Effector memory CD8-positive, alpha-beta T cell (primary cell): ENCODE results near the gene COL20A1.
A peak's percentile ranks its signal among the peaks of the same experiment; 100 is the strongest.

Experiments
- ATAC-seq: fragments of 150-1000 bp; cut with Tn5 transposase; replicated peaks from 2 replicates; pipeline ENCODE4 v1.10.0; 2021; ENCODE audit warnings: mild to moderate bottlenecking, moderate library complexity
- DNase-seq, 3 experiments: peaks; one replicate each; pipeline ENCODE4 v3.0.0; 2021
- H3K27ac Mint-ChIP-seq, 2 donors: one replicate each; pipeline ENCODE4 v1.8.0; 2022; ENCODE audit warnings: mild to moderate bottlenecking in 2 of 2, mixed read lengths in 2 of 2, moderate library complexity in 2 of 2
- H3K27me3 Mint-ChIP-seq, 2 donors: one replicate each; pipeline ENCODE4 v1.8.0; 2022; ENCODE audit warnings: mixed read lengths in 2 of 2
- H3K36me3 Mint-ChIP-seq: one replicate; pipeline ENCODE4 v1.8.0; 2022; ENCODE audit warnings: mild to moderate bottlenecking, moderate library complexity, mixed read lengths; ENCODE audit not compliant: insufficient read depth
- H3K4me1 Mint-ChIP-seq, 2 donors: one replicate each; pipeline ENCODE4 v1.8.0; 2022; ENCODE audit warnings: low read depth in 2 of 2, mixed read lengths in 2 of 2
- H3K4me3 Mint-ChIP-seq, 2 donors: one replicate each; pipeline ENCODE4 v1.8.0; 2022; ENCODE audit warnings: mild to moderate bottlenecking in 2 of 2, mixed read lengths in 2 of 2, moderate library complexity in 2 of 2
- H3K9me3 Mint-ChIP-seq, 2 donors: one replicate each; pipeline ENCODE4 v1.8.0; 2022; ENCODE audit warnings: mixed read lengths in 2 of 2

The COL20A1 gene

GRCh38 chr20:63265891-63266515, 27.0 kb upstream of the COL20A1 start:
- Mint-ChIP-seq H3K36me3 (no peaks in the 10 kb centered on the region), H3K4me1 (peaks cover 4 to 5% of the 10 kb centered on the region in 2 donors), H3K27ac (no peak overlapping the region), H3K9me3 (no peaks in the 10 kb centered on the region), H3K4me3 (no peak overlapping the region), H3K27me3 (peaks cover 18 to 57% of the 10 kb centered on the region in 2 donors)
- DNase-seq = no peak
- ATAC-seq = no peak

GRCh38 chr20:63267691-63268090, 25.3 kb upstream of the COL20A1 start:
- Mint-ChIP-seq H3K36me3 (no peaks in the 10 kb centered on the region), H3K27me3 (peaks cover 18 to 45% of the 10 kb centered on the region in 2 donors), H3K9me3 (no peaks in the 10 kb centered on the region), H3K4me1 (peaks cover 3 to 9% of the 10 kb centered on the region in 2 donors), H3K4me3 (no peak overlapping the region), H3K27ac (no peak overlapping the region)
- DNase-seq (no peak), ATAC-seq (no peak)

- H3K9me3 Mint-ChIP-seq = no peaks in the 10 kb centered on the region
- ATAC-seq (no peak), DNase-seq (no peak)
- no peak overlapping the region for H3K27ac Mint-ChIP-seq
- H3K36me3 Mint-ChIP-seq = peaks cover 3% of the 10 kb centered on the region
- H3K4me1 Mint-ChIP-seq = peaks cover 3 to 9% of the 10 kb centered on the region in 2 donors
- no peak overlapping the region for H3K4me3 Mint-ChIP-seq
- peaks cover 18 to 39% of the 10 kb centered on the region in 2 donors for H3K27me3 Mint-ChIP-seq
Observed at GRCh38 chr20:63268256-63268655, 24.7 kb upstream of the COL20A1 start.

GRCh38 chr20:63268671-63269439, 24.1 kb upstream of the COL20A1 start:
- H3K9me3 Mint-ChIP-seq = no peaks in the 10 kb centered on the region
- peaks cover 8 to 13% of the 10 kb centered on the region in 2 donors for H3K4me1 Mint-ChIP-seq
- no peak overlapping the region for H3K4me3 Mint-ChIP-seq
- peaks cover 4% of the 10 kb centered on the region for H3K36me3 Mint-ChIP-seq
- no peak overlapping the region for H3K27ac Mint-ChIP-seq
- DNase-seq (no peak), ATAC-seq (no peak)
- H3K27me3 Mint-ChIP-seq = peaks cover 18 to 33% of the 10 kb centered on the region in 2 donors

- H3K4me1 Mint-ChIP-seq = peaks cover 13 to 20% of the 10 kb centered on the region in 2 donors
- peaks cover 4% of the 10 kb centered on the region for H3K36me3 Mint-ChIP-seq
- H3K27ac Mint-ChIP-seq = no peak overlapping the region
- no peak overlapping the region for H3K4me3 Mint-ChIP-seq
- DNase-seq = no peak
- H3K9me3 Mint-ChIP-seq = no peaks in the 10 kb centered on the region
- H3K27me3 Mint-ChIP-seq = peaks cover 14 to 24% of the 10 kb centered on the region in 2 donors
- no peak for ATAC-seq
Observed at GRCh38 chr20:63269724-63270123, 23.3 kb upstream of the COL20A1 start.

- peaks cover 4% of the 10 kb centered on the region for H3K36me3 Mint-ChIP-seq
- peak overlapping the region in 1 of 2 donors; percentile 91 for H3K4me3 Mint-ChIP-seq
- ATAC-seq (no peak), DNase-seq (no peak)
- no peaks in the 10 kb centered on the region for H3K9me3 Mint-ChIP-seq
- peaks cover 18 to 27% of the 10 kb centered on the region in 2 donors for H3K4me1 Mint-ChIP-seq
- H3K27ac Mint-ChIP-seq = peak overlapping the region; percentile 74 to 94
- peaks cover 13 to 17% of the 10 kb centered on the region in 2 donors for H3K27me3 Mint-ChIP-seq
Observed at GRCh38 chr20:63270606-63271325, 22.2 kb upstream of the COL20A1 start.

GRCh38 chr20:63272105-63273058, 20.6 kb upstream of the COL20A1 start, which contains the start of gene ARFGAP1:
Gene ARFGAP1 (plus strand): TSS chr20:63272813. CDS start chr20:63275581, 2,768 bp downstream.
- peaks cover 11% of the 10 kb centered on the region for H3K36me3 Mint-ChIP-seq
- peak within 1 kb of the TSS; percentile 91 to 94 for H3K27ac Mint-ChIP-seq
- H3K27me3 Mint-ChIP-seq = peaks cover 9 to 10% of the 10 kb centered on the region in 2 donors
- peak within 1 kb of the TSS; percentile 91 to 95 for H3K4me3 Mint-ChIP-seq
- ATAC-seq = peak; percentile 96
- no peaks in the 10 kb centered on the region for H3K9me3 Mint-ChIP-seq
- H3K4me1 Mint-ChIP-seq = peaks cover 18 to 27% of the 10 kb centered on the region in 2 donors
- DNase-seq = peak; percentile 79 to 85 (median 82)

- H3K4me3 Mint-ChIP-seq = peak overlapping the region; percentile 91 to 95
- peaks cover 11% of the 10 kb centered on the region for H3K36me3 Mint-ChIP-seq
- ATAC-seq = no peak
- peaks cover 18 to 27% of the 10 kb centered on the region in 2 donors for H3K4me1 Mint-ChIP-seq
- no peaks in the 10 kb centered on the region for H3K9me3 Mint-ChIP-seq
- peaks cover 1 to 3% of the 10 kb centered on the region in 2 donors for H3K27me3 Mint-ChIP-seq
- DNase-seq = no peak
- H3K27ac Mint-ChIP-seq = peak overlapping the region; percentile 91 to 94
Observed at GRCh38 chr20:63273059-63273579, 19.9 kb upstream of the COL20A1 start.

- DNase-seq = no peak
Observed at GRCh38 chr20:63273635-63274380, 19.2 kb upstream of the COL20A1 start.

GRCh38 chr20:63274381-63275228, 18.4 kb upstream of the COL20A1 start:
- ATAC-seq = no peak
- Mint-ChIP-seq H3K27me3 (no peaks in the 10 kb centered on the region), H3K9me3 (no peaks in the 10 kb centered on the region), H3K4me1 (peaks cover 18 to 27% of the 10 kb centered on the region in 2 donors), H3K36me3 (peaks cover 19% of the 10 kb centered on the region), H3K4me3 (peak overlapping the region; percentile 50 to 51), H3K27ac (peak overlapping the region; percentile 91 to 94)
- no peak for DNase-seq

More at GRCh38 chr20:63273635-63274380, 19.2 kb upstream of the COL20A1 start:
- H3K36me3 Mint-ChIP-seq = peaks cover 12% of the 10 kb centered on the region
- H3K4me3 Mint-ChIP-seq = peak overlapping the region; percentile 91 to 95
- ATAC-seq = no peak
- peak overlapping the region; percentile 91 to 94 for H3K27ac Mint-ChIP-seq
- H3K9me3 Mint-ChIP-seq = no peaks in the 10 kb centered on the region
- H3K4me1 Mint-ChIP-seq = peaks cover 18 to 27% of the 10 kb centered on the region in 2 donors
- H3K27me3 Mint-ChIP-seq = no peaks in the 10 kb centered on the region

GRCh38 chr20:63275825-63276224, 17.2 kb upstream of the COL20A1 start:
- Mint-ChIP-seq H3K4me3 (no peak overlapping the region), H3K36me3 (peaks cover 30% of the 10 kb centered on the region)

More at GRCh38 chr20:63275825-63276224, 17.2 kb upstream of the COL20A1 start:
- no peaks in the 10 kb centered on the region for H3K27me3 Mint-ChIP-seq
- H3K4me1 Mint-ChIP-seq = peaks cover 18 to 27% of the 10 kb centered on the region in 2 donors
- no peak for DNase-seq
- H3K9me3 Mint-ChIP-seq = no peaks in the 10 kb centered on the region
- H3K27ac Mint-ChIP-seq = peak overlapping the region in 1 of 2 donors; percentile 46
- ATAC-seq = no peak
